Nephron (organoid): ENCODE measurements around the gene AGPS.
A peak's percentile ranks its signal among the peaks of the same experiment; 100 is the strongest.
"Not testable (repeated sequence)": the region's sequence is repeated elsewhere in the genome, so short reads cannot be mapped to it uniquely, and the experiment has no call there.

ENCODE experiments used
- H3K27ac Mint-ChIP-seq, 3 experiments: 2 replicates each; pipeline ENCODE4 v1.8.0; 2020; ENCODE audit warnings: mixed read lengths in 3 of 3, mild to moderate bottlenecking in 2 of 3, moderate library complexity in 1 of 3
- H3K27me3 Mint-ChIP-seq: 2 replicates; pipeline ENCODE4 v1.8.0; 2021; ENCODE audit warnings: low read depth, mild to moderate bottlenecking, moderate library complexity, mixed read lengths
- H3K36me3 Mint-ChIP-seq: 2 replicates; pipeline ENCODE4 v1.8.0; 2020; ENCODE audit warnings: low read depth, mixed read lengths
- H3K4me1 Mint-ChIP-seq: 2 replicates; pipeline ENCODE4 v1.8.0; 2020; ENCODE audit warnings: mixed read lengths
- H3K4me3 Mint-ChIP-seq, 3 experiments: 2 replicates each; pipeline ENCODE4 v1.8.0; 2020; ENCODE audit warnings: mild to moderate bottlenecking in 3 of 3, mixed read lengths in 3 of 3, moderate library complexity in 2 of 3
- H3K9me3 Mint-ChIP-seq: 2 replicates; pipeline ENCODE4 v1.8.0; 2020; ENCODE audit warnings: mixed read lengths
- CTCF ChIP-seq, 3 experiments: fragments of 200-600 bp; sonication (generic); IDR thresholded peaks; one replicate each; pipeline ENCODE4 v1.5.0; 2021; ENCODE audit warnings: antibody characterized with exemption in 3 of 3; ENCODE audit not compliant: unreplicated experiment in 3 of 3

Gene AGPS

GRCh38 chr2:177355874-177356273, 36.7 kb upstream of the AGPS start:
- no peak for TF ChIP-seq CTCF (IDR thresholded peaks at IDR 0.05; ENCODE audit: unreplicated experiment in 3 of 3)
- no peaks in the 10 kb centered on the region for H3K9me3 Mint-ChIP-seq
- H3K36me3 Mint-ChIP-seq: no peaks in the 10 kb centered on the region
- H3K27me3 Mint-ChIP-seq: no peaks in the 10 kb centered on the region
- H3K27ac Mint-ChIP-seq: no peak overlapping the region
- no peak overlapping the region for H3K4me3 Mint-ChIP-seq
- peaks cover 20% of the 10 kb centered on the region for H3K4me1 Mint-ChIP-seq

- no peak overlapping the region for H3K4me3 Mint-ChIP-seq
- H3K4me1 Mint-ChIP-seq: peaks cover 10% of the 10 kb centered on the region
- H3K27me3 Mint-ChIP-seq: no peaks in the 10 kb centered on the region
- no peaks in the 10 kb centered on the region for H3K36me3 Mint-ChIP-seq
- no peaks in the 10 kb centered on the region for H3K9me3 Mint-ChIP-seq
- TF ChIP-seq CTCF (IDR thresholded peaks at IDR 0.05; ENCODE audit: unreplicated experiment in 3 of 3): no peak
- peak overlapping the region; percentile 22 to 70 (median 70) for H3K27ac Mint-ChIP-seq
Observed at GRCh38 chr2:177359836-177360595, 32.6 kb upstream of the AGPS start.

- peaks cover 10% of the 10 kb centered on the region for H3K4me1 Mint-ChIP-seq
- H3K27me3 Mint-ChIP-seq: no peaks in the 10 kb centered on the region
- H3K36me3 Mint-ChIP-seq: no peaks in the 10 kb centered on the region
- H3K4me3 Mint-ChIP-seq: no peak overlapping the region
- TF ChIP-seq CTCF (IDR thresholded peaks at IDR 0.05; ENCODE audit: unreplicated experiment in 3 of 3): no peak
- H3K27ac Mint-ChIP-seq: no peak overlapping the region
- no peaks in the 10 kb centered on the region for H3K9me3 Mint-ChIP-seq
Observed at GRCh38 chr2:177362499-177362898, 30.1 kb upstream of the AGPS start.

GRCh38 chr2:177363332-177363731, 29.2 kb upstream of the AGPS start:
- no peaks in the 10 kb centered on the region for H3K36me3 Mint-ChIP-seq
- peaks cover 10% of the 10 kb centered on the region for H3K4me1 Mint-ChIP-seq
- no peak overlapping the region for H3K27ac Mint-ChIP-seq
- peaks cover 5% of the 10 kb centered on the region for H3K9me3 Mint-ChIP-seq
- H3K27me3 Mint-ChIP-seq: no peaks in the 10 kb centered on the region
- no peak overlapping the region for H3K4me3 Mint-ChIP-seq
- no peak for TF ChIP-seq CTCF (IDR thresholded peaks at IDR 0.05; ENCODE audit: unreplicated experiment in 3 of 3)

GRCh38 chr2:177365764-177366163, 26.8 kb upstream of the AGPS start:
- H3K4me1 Mint-ChIP-seq, H3K4me3 Mint-ChIP-seq, H3K27me3 Mint-ChIP-seq, H3K27ac Mint-ChIP-seq: not testable (repeated sequence)
- Mint-ChIP-seq H3K9me3 (peaks cover 26% of the 10 kb centered on the region), H3K36me3 (peaks cover 13% of the 10 kb centered on the region)

- not testable (repeated sequence) for H3K27ac Mint-ChIP-seq, H3K4me3 Mint-ChIP-seq, H3K27me3 Mint-ChIP-seq, H3K4me1 Mint-ChIP-seq
- peaks cover 48% of the 10 kb centered on the region for H3K9me3 Mint-ChIP-seq
- H3K36me3 Mint-ChIP-seq: peaks cover 24% of the 10 kb centered on the region
Observed at GRCh38 chr2:177368023-177368422, 24.6 kb upstream of the AGPS start.

- Mint-ChIP-seq H3K36me3 (peaks cover 4% of the 10 kb centered on the region), H3K27ac (peak overlapping the region in 1 of 3 experiments; percentile 93), H3K4me3 (no peak overlapping the region), H3K4me1 (no peaks in the 10 kb centered on the region), H3K9me3 (peaks cover 6% of the 10 kb centered on the region), H3K27me3 (no peaks in the 10 kb centered on the region)
- no peak for TF ChIP-seq CTCF (IDR thresholded peaks at IDR 0.05; ENCODE audit: unreplicated experiment in 3 of 3)
Observed at GRCh38 chr2:177379354-177379753, 13.2 kb upstream of the AGPS start.
